Measurements from ENCODE around the gene ARHGAP19.

Gene ARHGAP19

DNA sequence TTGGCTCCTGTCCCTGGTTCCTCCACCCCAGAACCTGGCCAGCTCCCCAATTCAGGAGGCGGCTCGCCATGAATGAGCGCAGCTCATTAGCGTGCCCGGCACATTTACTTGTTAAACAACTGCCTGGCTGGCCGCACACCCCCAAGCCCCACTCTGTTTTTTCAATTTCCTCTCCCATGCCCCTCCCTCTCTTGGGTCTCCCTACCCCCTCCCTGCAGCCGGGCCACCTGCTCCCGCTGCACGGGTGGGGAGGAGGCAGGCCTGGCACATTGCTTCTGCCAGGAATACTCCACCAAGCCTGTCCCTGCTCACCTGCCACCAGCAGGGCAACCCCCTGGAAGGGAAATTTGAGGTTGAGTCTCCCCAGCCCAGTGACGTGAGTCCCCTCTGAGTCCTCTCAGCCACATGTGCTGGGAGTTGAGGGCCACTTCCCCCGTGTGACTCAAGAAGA lies 104.2 kb downstream of the ARHGAP19 start:
- no peak for DNase-seq

DNA sequence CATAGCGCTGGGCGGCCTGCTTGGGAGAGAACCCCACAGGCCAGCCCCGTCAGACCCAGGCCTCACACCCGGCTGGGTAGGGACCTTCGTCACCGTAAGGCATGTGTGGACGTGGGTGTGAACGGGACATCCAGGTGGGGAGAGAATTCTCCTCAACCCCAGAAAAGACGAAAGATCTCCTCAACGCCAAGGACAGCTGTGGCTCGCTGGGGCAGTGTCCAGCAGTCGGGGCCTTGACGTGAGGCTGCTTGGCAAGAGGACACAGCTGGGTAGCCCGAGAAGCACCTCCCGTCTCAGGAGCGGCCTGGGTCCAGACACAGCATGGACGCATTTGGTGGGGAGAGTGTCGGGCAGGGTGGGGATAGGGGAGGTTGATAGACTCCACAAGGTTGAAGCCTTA lies 105.5 kb downstream of the ARHGAP19 start:
- DNase-seq: no peak

DNA sequence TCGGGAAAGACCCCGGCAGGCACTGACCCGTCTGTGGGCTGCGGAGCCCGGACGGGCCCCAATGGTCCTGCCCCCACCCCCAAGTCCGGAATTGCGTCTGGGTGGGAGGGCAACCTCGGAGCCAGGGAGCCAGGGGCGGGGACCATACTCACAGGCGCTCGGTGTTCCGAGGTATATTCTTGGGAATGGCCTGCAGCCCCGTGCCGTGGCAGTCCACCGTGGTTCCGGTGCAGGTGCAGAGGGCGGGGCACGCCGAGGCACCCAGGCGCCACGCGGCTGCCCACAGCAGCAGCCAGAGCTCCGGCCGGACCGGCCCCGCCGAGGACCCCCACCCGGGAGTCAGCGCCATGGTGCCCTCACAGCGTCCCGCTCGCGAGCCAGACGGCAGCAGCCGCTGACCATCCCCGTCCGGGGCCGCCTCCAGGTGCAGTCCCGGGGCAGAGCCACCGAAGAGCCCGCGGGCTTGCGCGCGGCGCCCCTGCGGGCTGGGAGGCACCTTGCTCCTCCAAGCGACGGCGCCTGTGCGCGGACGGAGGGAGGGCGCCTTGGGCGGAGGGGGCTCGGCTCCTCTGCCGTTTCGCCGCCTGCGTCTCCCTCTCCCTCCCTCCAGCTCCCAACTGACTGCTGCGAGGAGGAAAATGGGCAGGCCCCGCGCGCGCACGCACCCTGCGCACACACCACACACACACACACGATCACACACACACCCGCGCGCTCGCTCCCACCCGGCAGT lies 106.9 kb downstream of the ARHGAP19 start, which contains the start of gene SLIT1:
Gene SLIT1 (minus strand): TSS at position 634 of the 733 bp plus-strand sequence. CDS start 285 bp downstream, at position 349.
- no peak for DNase-seq

DNA sequence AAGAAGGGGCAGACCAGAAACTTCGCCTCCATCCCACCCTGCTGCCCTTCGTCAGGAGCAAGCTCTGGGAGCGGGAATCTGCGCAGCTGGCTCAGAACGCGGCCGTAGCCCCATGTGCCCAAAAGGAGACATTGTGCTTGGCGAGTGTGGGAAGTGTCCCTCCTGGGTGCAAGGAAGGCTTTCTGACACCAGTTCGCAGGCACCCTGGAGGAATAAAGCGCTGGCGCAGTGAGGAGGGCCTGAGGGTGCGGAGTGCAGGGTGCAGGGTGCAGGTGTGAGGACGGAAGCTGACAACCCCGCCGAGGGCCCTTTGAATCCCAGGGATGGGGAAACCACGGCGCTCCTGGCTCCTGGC lies 107.5 kb downstream of the ARHGAP19 start:
- DNase-seq: no peak

DNA sequence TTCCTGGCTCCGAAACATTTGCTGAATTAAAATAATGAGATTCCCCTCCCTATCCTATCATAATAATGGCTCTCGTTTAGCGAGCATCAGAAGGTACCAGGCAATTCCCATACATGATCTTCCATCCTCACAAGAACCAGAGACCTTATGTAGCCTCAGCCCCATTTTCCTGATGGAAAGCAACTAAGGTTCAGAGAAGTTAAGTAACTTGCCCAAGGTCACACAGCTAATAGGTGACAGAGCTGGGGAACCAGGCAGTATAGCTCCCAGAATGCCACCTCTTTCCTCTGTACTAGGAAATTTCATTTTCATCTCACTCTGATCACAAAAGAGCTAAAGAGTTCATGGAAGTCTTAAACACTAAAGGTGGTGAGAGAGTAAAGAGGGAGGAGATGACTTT lies 109.1 kb downstream of the ARHGAP19 start:
- no peak for DNase-seq

- no peak for DNase-seq
Observed at GRCh38 chr10:97182288-97182990, 110.0 kb downstream of the ARHGAP19 start.

GRCh38 chr10:97180986-97181385 lies 111.5 kb downstream of the ARHGAP19 start:
- DNase-seq: no peak

DNA sequence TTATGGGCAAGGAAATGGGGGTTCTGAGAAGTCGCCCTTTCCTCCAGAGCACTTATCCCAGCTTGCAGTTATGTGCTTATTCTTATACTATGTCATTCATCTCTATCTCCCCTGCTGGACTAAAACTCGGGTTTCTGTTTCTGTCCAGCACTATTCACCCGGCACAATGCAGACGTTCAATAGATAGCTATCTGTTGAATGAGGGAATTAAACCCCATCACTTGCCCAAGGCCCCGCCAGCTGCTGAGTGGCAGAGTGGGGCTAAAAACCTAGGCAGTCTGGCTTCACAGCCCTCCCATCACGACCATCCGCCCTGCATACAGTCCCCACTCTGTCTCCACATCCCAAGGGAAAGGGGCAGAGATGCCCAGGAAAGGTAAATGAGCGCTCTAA lies 112.1 kb downstream of the ARHGAP19 start:
- no peak for DNase-seq

GRCh38 chr10:97179731-97180362 lies 112.6 kb downstream of the ARHGAP19 start:
- no peak for DNase-seq

DNA sequence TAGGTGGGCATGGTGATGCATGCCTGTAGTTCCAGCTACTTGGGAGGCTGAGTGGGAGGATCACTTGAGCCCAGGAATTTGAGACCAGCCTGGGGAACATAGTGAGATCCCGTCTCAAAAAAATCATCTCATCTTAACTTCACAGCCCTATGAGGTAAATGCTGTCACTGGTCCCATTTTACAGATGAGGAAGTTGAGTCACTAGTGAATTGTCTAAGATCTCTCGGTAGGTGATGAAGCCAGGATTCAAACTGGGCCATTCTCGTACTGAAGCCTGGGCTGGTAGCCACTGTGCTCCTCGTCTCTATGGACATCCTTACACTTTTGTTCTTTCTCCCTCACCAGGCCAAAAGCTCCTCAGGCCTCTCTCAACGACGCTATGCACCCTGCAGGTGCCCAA lies 113.1 kb downstream of the ARHGAP19 start:
- DNase-seq: no peak

GRCh38 chr10:97178074-97178473 lies 114.4 kb downstream of the ARHGAP19 start:
- DNase-seq: no peak

- DNase-seq: no peak
Observed at GRCh38 chr10:97176226-97176625, 116.2 kb downstream of the ARHGAP19 start.

GRCh38 chr10:97175586-97175985 lies 116.9 kb downstream of the ARHGAP19 start:
- no peak for DNase-seq

GRCh38 chr10:97174941-97175340 lies 117.5 kb downstream of the ARHGAP19 start:
- no peak for DNase-seq

DNA sequence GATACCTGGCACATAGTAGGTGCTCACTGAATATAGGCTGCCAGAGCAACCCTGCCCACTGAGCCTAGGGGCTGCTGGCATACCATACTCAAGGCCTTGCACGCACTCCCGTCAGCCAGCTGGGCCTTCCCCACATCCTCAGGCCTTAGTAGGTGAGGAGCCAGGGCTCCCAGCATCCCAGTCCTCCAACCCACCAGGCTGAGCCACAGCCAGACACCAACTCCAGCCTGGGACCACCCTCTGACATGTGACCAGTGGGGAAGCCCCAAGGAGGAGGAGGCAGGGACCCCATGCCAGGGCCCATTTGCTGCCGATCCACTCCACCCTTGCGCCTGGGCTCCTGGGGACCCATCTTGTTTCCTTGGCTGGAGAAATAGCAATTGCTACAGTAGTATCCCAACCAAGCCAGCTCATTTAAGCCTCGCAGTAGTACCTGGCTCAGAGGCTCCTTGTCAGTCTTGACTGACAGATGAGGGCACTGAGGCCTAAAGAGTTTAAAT lies 118.1 kb downstream of the ARHGAP19 start:
- no peak for DNase-seq

DNA sequence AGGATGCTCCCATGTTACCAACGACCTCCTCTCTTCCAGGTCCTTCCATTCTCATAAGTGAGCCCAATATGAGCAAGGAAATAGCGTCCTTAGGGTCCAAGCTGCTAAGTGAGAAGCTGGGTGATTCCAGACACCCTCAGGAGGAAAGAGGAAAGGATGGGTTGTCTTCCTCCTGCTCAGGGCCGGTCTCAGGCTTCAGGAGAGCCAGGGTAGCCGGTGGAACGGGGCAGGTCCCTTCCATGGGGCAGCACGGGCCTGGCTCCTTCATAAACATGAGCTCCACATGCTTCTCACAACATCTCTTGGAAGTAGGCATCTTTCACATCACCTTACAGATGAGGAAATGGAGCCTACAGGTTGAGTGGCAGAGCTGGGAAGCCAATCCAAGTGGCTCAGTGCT lies 119.4 kb downstream of the ARHGAP19 start:
- no peak for DNase-seq
